GM19324 (cell line): ENCODE results near the gene TYW1.
"Not testable (repeated sequence)": the region's sequence is repeated elsewhere in the genome, so short reads cannot be mapped to it uniquely, and the experiment has no call there.

ENCODE experiments used
- ATAC-seq: cut with Tn5 transposase; IDR thresholded peaks from one replicate; pipeline ENCODE4 v1.9.1; 2021; ENCODE audit warnings: mild to moderate bottlenecking, moderate library complexity; ENCODE audit not compliant: unreplicated experiment, low FRiP score

Gene TYW1

DNA sequence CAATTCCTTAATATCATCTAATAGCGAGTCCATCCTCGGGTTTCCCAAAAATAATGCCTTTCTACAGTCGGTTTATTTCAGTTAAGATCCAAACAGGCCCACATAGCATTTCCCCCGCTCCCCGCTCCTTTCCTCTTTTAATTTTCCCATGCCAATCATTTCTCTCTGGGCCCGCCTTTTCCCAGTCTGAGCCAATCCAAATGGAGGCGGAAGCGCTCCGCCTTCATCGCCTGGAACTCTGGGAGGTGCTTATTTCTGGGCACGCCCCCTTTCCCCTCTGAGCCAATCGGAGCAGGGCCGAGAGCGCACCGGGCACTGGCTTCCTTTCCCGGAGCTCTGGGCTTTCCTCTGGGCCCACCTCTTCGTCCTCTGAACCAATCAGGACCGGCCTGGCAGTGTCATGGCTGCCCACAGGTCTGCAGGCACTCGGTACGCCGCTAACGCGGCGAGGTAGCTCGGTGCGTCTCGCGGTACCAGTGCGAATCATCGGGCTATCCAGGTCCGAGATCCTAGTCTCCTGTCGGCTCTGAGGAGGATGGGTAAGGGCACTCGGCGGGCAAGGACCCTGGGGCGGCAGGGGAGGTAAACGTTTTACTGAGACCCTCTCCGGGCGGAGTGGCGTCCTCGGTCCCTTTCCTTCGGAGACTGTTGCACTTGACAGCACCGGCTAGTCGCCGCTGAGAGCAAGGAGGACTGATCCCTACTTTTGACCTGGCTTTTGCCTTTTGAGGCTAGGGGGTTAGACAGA lies at the start of gene TYW1:
Gene TYW1, plus strand, starts transcription at position 390 of the 748 bp plus-strand sequence. Its CDS starts 146 bp downstream, at position 536.
- ATAC-seq = peak; percentile 89

DNA sequence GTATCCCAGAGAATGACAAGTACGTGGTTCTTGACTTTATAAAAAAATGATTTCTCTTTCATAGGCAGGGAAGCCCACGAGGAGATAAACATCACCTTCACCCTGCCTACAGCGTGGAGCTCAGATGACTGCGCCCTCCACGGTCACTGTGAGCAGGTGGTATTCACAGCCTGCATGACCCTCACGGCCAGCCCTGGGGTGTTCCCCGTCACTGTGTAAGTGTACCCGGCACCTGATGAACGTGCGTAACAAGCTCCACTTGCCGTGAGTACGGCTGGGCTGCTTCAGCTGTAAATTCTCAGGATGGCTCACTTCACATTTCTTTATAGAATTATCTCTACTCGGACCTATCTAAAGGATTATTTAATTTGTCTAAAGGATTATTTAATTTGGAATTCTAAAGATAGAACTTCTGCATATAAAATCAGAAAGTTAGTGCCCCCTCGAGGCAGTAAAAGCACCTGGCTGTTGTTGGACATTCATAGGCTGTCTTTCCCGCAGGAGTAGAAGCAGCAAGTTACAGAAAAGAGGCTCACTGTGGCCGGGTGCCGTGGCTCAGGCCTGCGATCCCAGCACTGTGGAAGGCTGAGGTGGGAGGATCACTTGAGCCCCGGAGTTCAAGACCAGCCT lies 48.0 kb upstream of the TYW1 start:
- ATAC-seq = no peak

- no peak for ATAC-seq
Observed at GRCh38 chr7:66950311-66950710, 46.3 kb upstream of the TYW1 start.

DNA sequence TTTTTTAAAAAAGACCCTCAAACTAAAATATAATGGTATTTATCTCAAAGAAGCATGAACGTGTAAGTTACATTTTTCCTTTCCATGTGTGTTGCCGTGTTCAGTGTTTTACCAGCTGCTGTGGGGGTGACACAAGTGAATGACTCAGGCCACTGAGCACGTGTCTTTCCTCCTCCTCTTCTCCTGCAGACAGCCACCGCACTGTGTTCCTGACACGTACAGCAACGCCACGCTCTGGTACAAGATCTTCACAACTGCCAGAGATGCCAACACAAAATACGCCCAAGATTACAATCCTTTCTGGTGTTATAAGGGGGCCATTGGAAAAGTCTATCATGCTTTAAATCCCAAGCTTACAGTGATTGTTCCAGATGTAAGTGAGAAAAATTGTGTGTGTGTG lies 45.9 kb upstream of the TYW1 start:
- no peak for ATAC-seq

DNA sequence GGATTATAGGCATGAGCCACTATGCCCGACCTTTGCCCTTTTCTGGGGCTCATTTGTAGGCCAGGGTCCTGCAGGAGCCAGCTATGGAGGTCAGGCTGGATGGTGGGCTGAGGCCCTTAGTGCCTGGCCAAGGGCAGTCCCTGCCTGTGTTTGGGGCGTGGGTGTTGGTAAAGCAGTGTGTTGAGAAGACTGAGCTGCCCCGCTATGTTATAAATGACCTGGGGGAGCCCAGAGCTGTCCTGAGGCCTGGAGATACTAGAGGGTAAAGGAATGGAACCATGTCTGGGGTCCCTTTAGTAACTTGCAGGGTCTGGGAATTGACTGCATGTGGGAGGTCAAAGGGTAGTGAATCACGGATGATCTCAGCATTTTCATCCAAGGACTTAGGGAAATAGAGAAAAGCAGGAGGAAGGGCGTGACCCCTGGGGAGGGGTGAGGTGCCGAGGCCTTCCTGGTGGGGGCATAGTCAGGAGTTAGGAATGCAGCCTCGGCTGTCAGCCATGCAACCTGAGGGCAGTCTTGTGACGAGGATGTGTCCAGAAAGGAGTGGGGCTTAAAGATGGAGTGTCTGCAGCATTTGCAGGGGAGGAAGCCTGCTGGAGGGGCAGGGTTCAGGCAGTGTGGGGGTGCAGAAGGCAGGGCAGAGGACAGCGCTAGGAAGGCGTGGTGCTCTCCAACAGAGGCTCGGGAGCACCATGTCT lies 44.1 kb upstream of the TYW1 start:
- ATAC-seq = no peak

- no peak for ATAC-seq
Observed at GRCh38 chr7:66953044-66953427, 43.6 kb upstream of the TYW1 start.

DNA sequence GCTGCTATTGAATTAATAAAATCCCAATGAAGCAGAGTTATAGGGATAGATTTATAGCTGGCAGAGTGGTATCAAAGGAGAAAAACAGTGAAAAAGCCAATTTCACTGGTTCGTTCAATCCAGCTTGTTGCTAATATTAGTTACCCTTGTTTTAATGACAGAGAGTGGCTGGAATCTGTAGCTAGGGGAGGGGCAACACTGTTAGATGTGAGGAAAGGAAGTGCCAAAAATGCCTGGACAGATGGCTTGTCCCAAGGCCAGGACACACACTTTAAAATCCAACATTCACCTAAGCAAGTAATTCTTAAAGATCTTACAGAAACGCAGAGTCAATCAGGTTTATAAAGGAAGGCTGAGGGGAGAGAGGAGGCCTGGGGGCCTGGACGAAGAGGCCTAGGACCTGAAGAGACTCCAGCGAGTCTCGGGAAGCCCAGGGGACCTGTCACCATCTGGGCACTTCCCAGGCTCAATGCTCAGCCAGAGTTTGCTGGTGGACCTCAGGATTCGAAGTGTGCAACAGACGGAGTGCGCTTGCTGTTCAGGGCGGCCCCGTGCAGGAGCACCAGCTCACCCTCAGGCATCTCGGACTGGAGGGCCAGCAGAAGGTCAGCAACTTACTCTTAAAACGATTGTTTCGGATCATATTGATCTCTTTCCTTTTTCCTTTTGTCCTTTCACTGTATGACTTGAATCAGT lies 38.9 kb upstream of the TYW1 start:
- no peak for ATAC-seq

GRCh38 chr7:66958538-66959350 lies 37.9 kb upstream of the TYW1 start:
- no peak for ATAC-seq

DNA sequence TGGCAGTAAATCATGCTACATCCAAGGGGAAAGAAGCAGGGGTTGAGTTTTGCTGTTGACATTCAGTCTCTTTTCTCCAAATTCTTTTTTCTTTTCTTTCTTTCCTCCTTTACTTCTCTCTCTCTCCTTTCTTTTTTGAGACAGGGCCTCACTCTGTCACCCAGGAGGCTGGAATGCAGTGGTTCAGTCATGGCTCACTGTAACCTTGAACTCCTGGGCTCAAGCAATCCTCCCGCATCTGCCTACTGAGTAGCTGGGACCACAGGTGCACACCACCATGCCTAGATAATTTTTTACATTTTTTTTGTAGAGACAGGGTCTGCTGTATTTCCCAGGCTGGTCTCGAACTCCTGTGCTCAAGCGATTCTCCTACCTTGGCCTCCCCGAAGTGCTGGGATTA lies 36.4 kb upstream of the TYW1 start:
- ATAC-seq = no peak

DNA sequence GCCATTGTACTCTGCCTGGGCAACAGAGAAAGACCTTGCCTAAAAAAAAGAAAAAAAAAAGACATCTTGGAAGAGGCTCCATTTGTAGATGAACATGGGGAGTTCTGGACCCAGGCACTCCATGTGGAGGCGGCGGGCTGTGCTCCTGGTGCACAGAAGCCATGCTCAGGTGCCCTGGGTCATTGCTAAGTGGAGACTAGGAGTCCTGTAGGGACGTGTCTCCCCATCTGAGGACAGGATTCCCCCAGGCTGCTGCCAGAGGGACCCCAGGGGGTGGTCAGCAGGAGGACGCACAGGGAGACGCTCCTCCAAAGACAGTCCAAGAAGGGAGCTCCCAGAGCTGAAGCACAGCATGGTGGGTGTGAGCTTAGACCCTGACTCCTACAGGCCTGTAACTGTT lies 35.5 kb upstream of the TYW1 start:
- ATAC-seq = no peak

DNA sequence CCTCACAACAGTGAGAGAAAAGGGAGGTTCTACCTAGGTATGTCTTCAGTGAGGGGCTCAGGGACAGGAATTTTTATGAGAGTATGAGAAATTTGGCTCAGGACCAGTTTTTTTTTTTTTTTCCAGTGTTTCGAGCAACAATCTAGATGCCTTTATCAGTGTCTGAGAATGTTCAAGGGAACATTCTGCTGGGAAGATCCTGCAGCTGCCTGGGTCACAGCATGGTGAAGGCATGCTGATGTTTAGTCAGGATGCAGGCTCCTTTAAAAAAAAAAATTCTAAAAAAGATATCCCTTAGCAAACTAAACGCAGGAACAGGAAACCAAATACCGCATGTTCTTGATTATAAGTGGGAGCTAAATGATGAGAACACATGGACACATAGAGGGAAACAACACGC lies 32.2 kb upstream of the TYW1 start:
- no peak for ATAC-seq

GRCh38 chr7:66967029-66967428 lies 29.6 kb upstream of the TYW1 start:
- ATAC-seq = no peak

- ATAC-seq = not testable (repeated sequence)
Observed at GRCh38 chr7:66969001-66969400, 27.6 kb upstream of the TYW1 start.

DNA sequence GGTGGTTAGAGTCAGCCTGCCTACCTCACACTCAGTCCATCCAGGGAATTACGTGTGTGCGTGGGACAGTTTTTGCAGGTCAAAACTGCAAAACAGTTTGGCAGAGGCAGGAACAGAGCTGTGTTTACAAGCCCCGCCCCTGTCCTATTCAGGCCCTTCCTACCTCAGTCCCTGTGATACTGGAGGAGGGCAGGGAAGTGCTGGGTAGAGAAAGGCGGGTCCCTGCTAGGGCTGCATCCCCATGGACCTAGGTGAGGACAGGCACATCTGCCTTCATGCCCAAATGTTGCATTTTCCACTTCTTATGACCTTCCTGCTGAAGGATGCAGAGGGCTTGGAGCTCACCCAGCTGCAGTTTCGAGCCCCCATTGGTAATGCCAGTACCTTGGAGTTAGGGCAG lies 26.3 kb upstream of the TYW1 start:
- no peak for ATAC-seq

DNA sequence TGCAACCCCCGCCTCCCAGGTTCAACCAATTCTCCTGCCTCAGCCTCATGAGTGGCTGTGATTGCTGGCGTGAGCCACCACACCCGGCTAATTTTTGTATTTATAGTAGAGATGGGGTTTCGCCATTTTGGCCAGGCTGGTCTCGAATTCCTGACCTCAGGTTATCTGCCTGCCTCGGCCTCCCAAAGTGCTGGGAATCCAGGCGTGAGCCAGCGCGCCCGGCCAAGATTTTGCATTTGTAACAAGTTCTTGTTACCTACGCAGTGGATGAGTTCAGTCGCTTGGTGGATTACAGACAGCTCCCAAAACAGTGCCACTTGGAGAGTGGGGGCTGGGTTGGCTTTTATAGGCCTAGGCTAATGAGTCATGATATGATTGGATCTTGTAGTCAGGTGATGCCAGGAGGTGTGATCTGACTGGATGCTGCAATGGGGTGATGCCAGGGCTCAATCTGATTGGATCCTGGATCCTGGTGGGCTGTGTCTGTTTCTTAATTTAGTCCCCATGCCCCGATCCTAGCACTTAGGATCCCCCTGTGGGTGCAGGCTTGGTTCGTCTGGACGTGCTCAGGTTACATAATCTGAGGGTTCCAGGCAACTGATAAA lies 21.5 kb upstream of the TYW1 start:
- ATAC-seq = no peak

DNA sequence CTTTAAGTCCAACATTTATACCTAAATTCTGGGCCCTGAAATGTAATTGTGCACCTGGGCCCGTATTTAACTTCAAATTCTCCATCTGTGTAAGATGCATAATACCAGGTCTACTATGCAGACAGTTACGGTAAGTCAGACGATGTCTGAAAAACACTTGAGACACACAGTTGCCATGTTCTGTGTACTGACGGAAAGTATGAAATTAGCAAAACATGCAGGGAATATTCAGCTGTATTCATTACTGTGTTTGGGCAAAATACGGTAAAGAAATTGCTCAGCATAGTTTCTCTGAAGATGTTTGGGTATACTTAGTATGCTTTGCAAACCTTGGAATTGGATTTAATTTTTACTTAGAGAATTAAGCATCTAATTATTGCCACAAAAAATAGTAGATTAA lies 18.3 kb upstream of the TYW1 start:
- not testable (repeated sequence) for ATAC-seq

- not testable (repeated sequence) for ATAC-seq
Observed at GRCh38 chr7:66979013-66979412, 17.6 kb upstream of the TYW1 start.

- not testable (repeated sequence) for ATAC-seq
Observed at GRCh38 chr7:66980336-66980735, 16.3 kb upstream of the TYW1 start.

DNA sequence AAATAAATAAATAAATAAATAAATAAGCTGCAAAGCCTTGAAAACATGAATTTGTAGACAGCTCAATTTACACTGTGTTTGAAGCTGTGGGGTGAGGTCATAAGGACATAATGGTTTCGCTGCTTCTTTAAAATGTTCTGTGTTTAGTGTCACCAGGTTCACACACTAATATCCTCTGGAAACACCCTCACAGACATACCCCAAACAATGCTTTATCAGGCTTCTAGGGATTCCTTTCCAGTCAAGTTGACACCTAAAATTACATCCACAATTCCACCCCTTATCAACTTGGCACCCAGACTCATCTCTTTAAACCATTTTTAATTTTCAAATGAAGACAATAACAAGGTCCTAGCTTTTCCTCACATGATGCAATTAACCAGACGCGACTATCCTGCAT lies 7.1 kb upstream of the TYW1 start:
- not testable (repeated sequence) for ATAC-seq

DNA sequence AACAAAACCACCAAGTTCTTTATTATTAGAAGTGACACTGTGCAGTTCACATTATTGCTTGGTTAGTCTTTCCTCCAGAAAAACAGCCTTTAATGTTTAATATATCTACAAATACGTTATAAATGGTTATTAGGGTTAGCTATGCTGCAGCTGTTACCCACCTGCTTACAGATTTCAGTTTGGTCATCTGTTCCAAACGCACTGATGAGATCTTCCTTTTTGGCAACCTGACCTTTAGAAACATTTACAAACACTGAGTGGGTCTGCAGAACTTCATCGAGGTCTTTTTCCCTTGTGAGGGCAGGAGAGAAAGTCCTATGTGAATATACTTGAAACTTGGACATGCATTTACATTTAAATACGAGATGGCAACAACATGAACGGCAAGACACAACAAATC lies 2.6 kb upstream of the TYW1 start:
- ATAC-seq = not testable (repeated sequence)
